LNCaP clone FGC (cell line): Measurements from ENCODE around the gene B3GNT3.
A peak's percentile ranks its signal among the peaks of the same experiment; 100 is the strongest.

ENCODE experiments used
- DNase-seq: peaks from one replicate; pipeline ENCODE4 v3.0.0-alpha.2; 2011; ENCODE audit warnings: low read depth
- H3K4me3 ChIP-seq: 2 replicates; pipeline ENCODE4 v1.5.1; 2011; ENCODE audit warnings: mild to moderate bottlenecking, low read depth, low read length, control low read depth
- TF ChIP-seq, protein P1 (sequence below): IDR thresholded peaks from 2 replicates; pipeline ENCODE4 v1.5.1; 2012; ENCODE audit warnings: mild to moderate bottlenecking; ENCODE audit not compliant: control insufficient read depth, insufficient read depth; ENCODE audit errors: extremely low read depth

B3GNT3 gene

DNA sequence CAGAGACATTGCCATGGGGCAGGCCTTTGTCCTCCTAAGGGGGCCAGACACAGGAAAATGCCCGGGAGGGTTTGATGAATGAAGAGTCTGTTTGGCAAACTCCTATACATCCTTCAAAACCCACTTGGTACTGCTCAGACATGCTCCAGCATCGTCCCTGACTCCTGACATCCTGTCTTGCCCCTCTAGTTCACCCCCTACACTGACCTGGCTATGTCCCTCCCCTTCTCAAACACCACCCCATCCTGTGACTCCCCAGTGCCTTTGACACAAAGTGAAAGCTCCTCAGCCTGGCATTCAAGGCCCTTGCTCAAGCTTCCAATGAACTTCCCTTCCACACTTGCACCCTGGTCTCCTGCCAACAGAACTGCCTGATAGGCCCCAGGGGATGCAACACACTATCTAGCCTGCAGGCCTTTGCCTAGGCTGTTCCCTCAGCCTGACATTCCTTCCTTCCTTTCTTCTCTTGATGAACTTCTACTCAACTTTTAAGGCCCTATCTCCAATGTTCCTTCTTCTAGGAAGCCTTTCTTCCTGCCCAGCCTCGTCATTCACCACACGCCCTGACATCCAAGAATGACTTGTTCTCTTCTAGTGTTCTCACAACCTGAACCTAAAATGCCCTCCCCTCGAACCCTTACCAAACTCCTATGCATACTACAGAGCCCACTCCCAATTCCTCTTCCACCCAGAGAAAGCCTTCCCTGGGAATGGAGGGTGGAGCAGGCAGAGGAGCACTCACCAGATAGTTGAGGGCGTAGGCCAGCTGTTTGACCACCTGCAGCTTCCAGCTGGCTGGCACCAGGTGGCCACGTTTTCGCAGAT, 40.5 kb downstream of the B3GNT3 start:
- no peak overlapping the region for H3K4me3 ChIP-seq
- DNase-seq = no peak
- TF ChIP-seq, protein P1, sequence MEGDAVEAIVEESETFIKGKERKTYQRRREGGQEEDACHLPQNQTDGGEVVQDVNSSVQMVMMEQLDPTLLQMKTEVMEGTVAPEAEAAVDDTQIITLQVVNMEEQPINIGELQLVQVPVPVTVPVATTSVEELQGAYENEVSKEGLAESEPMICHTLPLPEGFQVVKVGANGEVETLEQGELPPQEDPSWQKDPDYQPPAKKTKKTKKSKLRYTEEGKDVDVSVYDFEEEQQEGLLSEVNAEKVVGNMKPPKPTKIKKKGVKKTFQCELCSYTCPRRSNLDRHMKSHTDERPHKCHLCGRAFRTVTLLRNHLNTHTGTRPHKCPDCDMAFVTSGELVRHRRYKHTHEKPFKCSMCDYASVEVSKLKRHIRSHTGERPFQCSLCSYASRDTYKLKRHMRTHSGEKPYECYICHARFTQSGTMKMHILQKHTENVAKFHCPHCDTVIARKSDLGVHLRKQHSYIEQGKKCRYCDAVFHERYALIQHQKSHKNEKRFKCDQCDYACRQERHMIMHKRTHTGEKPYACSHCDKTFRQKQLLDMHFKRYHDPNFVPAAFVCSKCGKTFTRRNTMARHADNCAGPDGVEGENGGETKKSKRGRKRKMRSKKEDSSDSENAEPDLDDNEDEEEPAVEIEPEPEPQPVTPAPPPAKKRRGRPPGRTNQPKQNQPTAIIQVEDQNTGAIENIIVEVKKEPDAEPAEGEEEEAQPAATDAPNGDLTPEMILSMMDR = no peak

DNA sequence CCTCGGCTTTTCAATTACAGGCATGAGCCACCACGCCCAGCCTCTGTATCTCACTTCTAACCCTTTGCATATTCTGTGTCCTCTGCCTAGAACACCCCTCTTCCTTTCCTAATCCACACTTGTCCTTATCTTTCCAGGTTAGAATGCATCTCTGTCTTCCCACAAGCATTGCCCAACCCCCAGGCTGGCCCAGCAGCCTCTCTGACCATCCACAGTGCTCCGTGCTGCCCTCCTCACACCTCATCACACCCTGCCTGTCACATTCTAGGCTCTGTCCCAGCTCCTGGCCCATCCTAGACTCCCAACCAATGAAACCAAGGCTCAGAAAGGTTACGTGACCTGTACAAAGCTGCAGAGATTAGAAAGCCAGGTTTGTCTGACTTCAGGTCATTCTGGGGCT, 41.6 kb downstream of the B3GNT3 start:
- H3K4me3 ChIP-seq = no peak overlapping the region
- DNase-seq = no peak
- TF ChIP-seq, protein P1 = no peak

DNA sequence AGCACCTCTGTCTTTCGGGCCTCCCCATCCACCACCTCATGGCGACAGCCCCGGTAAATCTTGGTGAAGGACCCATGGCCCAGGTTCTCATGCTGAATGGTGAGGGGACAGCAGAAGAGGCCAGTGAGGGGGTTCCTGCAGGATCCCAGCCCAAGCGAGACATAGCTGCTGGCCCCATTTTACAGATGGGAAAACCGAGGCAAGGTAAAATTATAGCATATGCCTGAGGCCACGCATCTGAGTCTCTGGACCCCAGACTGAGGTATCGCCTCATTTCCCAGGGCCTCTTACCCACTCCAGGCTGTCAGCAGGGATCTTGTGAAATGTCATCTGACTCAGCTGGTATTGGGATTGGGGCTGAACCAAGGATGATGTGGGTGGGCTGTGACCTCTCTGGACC, 43.0 kb downstream of the B3GNT3 start:
- no peak for DNase-seq
- no peak overlapping the region for H3K4me3 ChIP-seq
- TF ChIP-seq, protein P1 = no peak

DNA sequence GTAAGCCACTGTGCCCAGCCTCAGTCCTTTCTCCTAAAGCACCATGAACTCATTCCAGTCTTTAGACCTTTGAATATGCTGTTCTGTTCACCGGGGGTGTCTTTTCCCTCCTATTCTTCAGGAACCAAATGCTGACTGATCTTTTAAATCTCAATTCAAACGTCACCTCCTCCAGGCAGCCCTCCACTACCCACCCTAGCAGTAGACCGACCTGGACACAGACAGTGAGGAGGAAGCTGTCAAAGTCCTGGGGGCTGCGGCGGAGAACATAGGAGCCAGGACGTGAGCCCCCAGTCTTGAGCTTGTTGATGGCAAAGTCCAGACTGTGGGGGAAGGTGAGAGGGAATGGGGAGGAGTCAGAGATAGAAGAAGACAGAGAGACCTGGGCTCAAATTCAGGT, 45.1 kb downstream of the B3GNT3 start:
- TF ChIP-seq, protein P1 = no peak
- no peak overlapping the region for H3K4me3 ChIP-seq
- no peak for DNase-seq

DNA sequence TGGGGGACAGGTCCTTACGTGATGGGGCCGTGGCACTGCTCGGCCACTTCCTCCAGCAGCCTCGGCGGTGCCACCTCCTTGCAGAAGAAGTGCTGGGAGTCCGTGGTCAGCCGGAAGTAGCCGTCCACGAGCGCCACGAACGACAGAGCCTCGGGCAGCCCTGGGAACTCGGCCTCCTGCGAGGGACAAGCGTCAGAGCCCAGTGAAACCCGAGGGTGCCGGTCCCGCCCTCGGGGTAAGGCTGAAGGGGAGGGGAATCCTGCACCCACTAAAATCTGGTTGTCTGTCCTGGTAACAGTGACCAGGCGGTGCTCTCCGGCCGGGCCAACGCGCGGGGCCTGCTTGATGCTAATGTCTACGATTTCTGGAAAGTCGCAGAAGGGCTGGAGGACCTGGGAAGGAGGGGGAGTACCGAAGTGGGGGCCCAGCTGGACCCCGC, 46.5 kb downstream of the B3GNT3 start:
- no peak overlapping the region for H3K4me3 ChIP-seq
- TF ChIP-seq, protein P1 = no peak
- no peak for DNase-seq

DNA sequence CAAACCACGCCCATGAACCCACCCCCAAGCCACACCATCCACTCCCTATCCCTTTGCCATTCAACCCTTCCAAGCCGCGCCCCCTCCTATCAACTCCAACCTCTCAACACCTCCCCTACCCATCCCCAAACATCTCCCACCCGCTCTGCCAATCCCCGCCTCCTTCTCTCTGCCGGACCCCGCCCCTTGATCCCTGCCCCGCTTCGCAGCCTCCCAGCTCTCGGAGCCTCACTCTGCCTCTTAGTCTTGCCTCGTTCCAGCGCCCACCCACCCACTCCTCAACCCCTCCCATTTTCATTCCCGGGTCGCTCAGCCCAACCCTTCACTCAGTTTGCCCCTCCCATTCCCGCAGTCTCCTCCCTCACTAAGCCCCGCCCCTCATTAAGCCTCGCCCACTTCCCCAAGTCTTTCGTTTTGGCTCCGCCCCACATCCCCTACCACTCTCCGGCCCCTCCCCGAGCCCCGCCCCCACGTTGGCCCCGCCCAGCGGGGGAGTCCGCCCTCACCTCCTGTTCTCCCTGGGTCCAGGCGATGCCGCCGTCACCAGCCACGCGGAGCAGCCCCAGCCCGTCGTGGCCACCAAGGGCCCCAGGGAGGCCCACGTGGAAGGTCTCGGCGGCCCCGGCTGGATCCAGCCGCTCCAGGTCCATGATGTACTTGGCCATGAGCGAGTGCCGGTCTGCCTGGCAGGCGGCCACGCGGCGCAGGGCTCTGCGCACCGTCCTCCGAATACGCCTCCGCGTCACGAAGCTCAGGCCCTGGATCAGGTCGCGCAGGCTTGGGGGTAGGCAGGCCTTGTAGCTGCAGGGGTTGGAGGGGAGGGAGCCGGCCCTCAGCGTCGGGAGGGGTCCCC, 47.1 kb downstream of the B3GNT3 start:
- TF ChIP-seq, protein P1 = no peak
- no peak for DNase-seq
- H3K4me3 ChIP-seq = peak overlapping the region; percentile 36
